NCI-H2081 (cell line): ENCODE data around the gene CTCFL.
A peak's percentile ranks its signal among the peaks of the same experiment; 100 is the strongest.

Source experiments
- DNase-seq, 2 experiments: peaks; one replicate each; lab custom pipeline; 2025; lab: John Stamatoyannopoulos, UW

The CTCFL gene

DNA sequence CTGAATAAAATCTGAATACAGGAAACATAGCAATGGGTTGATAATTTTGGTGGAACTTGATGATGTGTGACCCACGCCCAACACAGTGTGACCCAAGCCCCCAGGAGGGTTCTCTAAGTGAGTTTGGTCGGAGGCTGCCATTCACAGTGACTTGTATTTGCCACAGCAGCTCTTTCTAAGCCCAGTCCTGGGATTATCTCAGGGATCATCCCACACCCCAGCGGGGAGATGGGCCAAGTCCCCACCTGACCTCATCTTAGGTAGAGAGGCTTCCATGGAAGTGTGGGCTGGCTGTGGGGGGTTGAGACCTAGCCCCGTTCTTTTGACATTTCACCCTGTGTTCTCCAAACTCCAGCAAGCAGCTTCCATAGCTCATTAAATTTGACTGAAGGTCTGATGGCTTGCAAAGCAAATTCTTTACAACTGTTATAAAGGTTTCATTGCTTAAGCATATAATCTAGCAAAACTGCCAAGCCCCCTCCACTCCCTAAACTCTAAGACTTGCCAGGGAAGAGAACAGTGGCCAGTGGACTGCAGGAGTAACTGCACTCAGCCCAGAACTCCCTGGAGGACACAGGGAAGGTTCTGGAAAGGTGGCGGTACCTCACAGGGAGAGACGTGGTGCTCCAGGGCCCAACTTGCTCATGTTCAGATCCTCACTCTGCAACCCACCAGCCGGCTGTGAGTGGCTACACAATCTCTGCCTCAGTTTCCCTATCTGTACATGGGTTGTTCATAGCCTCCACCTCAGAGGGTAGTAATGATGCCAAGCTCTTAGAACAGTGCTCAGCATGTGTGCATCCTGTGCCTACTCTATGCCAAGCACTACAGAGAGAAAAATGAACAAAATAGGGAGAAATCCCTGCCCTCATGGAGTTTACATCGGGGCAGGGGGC, 35.0 kb upstream of the CTCFL start:
- DNase-seq, result no peak

GRCh38 chr20:57559289-57559634, 34.3 kb upstream of the CTCFL start:
- DNase-seq, result no peak

GRCh38 chr20:57558614-57559288, 33.8 kb upstream of the CTCFL start:
- no peak for DNase-seq

- no peak for DNase-seq
Measured at GRCh38 chr20:57557926-57558613, 33.1 kb upstream of the CTCFL start.

GRCh38 chr20:57556980-57557274, 32.0 kb upstream of the CTCFL start:
- DNase-seq, result no peak

DNA sequence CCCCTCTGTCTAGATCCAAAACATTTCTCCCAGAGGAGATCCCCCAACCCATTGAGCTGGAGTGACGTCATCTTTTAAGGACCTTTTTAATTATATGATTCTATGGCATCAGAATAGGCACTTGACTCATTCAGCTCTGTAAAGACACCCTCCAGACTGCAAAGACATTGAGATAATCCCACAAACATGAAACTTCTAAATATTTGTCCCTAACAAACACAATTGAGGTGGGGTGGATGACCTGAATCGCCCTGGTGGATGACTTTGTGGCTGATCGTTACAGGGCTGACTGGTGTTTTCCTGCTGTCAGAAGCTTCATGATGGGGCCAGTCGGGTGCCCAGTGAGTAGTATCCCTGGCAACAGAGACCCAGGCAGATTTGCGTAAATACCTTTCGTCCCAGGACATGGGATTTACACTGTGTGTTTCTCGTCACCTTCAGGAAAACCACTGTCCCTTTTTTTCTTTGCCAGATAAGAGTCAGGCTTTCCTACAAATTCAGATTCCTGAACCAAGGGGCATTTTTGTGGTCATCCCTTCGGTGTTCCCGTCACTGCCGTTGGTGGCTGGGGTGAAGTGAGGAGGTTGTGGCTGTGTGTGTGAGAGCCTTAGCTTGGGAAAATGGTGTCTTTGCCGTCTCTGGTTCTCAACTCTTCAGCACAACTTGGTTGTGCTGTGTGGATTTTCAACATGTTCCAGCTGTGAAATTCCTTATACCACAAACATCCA, 30.7 kb upstream of the CTCFL start:
- no peak for DNase-seq

DNA sequence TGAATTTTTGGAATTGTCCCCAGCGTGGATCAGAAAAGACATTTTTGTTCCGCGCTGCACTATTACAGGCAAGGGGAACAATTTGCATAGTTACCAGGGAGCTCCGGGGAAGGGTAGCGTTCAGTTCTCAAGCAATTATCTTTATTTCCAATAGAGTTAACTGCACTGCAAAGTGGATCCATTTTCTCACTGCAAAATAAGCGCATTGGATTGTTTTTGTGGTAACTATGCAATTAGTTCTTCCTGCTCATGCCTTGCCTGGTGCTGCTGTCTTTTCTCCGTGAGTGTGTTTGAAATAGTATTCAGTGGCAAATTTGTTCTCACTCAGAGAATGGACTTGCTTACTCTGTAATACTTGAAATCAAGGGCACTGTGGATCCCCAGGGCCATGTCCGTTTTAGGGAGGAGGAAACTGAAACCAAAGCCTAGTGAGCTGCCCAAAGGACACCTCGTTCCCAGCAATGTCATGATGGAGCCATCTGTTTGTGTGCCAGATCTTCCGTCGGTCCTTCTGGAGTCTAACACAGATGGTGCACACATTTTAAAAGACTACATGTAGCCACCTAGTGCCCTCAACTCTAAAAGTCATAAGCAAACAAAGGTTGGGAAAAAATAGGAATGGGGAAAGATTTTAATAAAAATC, 28.6 kb upstream of the CTCFL start:
- DNase-seq, result peak; percentile 12 to 67

GRCh38 chr20:57552471-57552870, 27.5 kb upstream of the CTCFL start:
- DNase-seq, result no peak

GRCh38 chr20:57548177-57549058, 23.5 kb upstream of the CTCFL start:
- no peak for DNase-seq

DNA sequence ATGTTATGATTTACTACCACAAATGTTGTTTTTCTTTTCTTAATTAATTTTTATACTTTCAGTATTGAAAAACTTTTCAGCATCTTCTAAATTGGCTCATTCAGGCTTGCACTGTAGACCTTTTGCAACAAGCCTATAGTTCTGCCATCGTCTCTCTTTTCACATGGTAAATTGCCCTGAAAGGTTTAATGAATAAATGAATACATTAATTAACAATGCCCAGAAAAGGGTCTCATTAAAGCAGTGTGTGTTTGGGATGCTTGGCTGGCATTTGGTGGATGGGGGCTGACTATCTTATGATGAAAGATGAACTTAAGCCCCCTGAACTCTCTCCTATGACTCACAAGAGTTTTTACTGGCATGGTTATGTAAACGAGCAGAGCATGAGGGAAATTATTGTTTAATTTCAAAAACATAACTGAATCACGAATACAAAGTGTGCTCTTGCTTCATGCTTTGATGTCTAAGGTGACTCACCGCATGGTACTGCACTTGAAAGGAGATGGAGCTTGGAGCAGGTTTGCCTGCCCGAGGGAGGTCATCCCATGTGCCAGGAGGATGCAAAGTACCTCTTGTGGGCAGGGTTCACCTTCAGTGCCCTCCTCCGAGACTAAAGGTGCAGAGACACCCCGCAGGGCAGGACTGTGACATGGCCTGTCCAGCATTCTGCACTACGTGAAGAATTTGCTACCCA, 22.2 kb upstream of the CTCFL start:
- no peak for DNase-seq

GRCh38 chr20:57545927-57546662, 21.2 kb upstream of the CTCFL start:
- no peak for DNase-seq

GRCh38 chr20:57544838-57545564, 20.1 kb upstream of the CTCFL start:
- DNase-seq, result peak in 1 of 2 experiments; percentile 10

GRCh38 chr20:57543754-57544153, 18.8 kb upstream of the CTCFL start:
- DNase-seq, result no peak

GRCh38 chr20:57540890-57541580, 16.1 kb upstream of the CTCFL start:
- DNase-seq, result no peak

DNA sequence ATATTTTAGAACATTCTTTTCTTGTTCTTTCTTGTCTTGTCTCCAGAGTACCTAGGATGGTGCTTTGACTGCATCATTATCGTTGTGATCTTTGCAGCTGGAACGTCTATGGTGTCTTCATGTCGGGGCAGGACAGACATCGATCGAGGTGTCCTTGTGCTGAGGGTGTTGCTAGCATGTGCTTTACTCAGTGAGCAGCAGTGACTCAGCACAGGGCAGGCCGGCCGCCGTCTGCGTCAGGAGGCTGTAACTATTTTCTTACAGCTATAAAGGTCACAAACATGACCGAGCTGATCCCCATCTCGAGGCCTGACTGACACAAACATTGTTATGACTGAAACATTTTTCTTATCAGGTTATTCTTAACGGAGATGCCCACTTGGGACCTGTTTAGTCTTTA, 14.9 kb upstream of the CTCFL start:
- no peak for DNase-seq

DNA sequence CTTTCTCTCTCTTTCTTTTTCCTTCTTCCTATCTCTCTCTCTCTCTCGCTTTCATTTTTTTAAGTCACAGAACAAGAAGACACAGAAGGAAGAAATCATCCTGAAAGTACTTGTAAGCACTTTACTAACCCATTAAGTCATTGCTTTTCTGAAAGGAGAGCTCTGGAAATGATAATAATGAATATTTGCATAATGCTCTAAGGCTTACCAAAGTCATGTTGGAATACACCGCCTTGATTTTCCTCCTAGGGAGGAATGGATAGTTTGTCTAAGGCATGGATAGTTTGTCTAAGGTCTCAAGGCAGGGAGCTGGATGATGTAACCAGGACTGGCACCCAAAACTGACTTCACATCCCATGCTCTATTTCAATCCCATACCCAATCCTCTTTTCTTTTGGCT, 12.9 kb upstream of the CTCFL start:
- no peak for DNase-seq

- no peak for DNase-seq
Measured at GRCh38 chr20:57536771-57537724, 12.1 kb upstream of the CTCFL start.
